ENCODE measurements around the gene TIGIT.

TIGIT gene

DNA sequence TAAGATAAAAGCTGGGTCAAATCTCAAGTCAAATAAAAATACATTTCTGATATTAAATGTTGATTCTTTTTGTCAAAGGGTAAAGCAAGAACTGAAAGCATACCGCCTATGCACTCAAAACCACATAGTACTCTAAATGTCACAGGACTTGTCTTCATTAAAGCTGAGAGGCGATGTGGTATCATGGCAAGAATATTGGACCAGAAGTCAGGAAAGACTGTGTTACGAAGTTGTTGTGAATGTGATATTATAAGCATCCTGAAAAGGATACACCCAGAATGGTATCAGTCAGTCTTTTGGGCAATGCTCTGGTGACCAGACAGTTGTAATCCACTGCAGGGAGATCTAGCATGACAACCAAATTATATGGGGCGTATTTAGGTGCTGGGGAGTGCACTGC is 33.8 kb downstream of the TIGIT start:
- no peak for DNase-seq (ENCODE audit: insufficient read length, low spot score)
- TF ChIP-seq, protein P1, sequence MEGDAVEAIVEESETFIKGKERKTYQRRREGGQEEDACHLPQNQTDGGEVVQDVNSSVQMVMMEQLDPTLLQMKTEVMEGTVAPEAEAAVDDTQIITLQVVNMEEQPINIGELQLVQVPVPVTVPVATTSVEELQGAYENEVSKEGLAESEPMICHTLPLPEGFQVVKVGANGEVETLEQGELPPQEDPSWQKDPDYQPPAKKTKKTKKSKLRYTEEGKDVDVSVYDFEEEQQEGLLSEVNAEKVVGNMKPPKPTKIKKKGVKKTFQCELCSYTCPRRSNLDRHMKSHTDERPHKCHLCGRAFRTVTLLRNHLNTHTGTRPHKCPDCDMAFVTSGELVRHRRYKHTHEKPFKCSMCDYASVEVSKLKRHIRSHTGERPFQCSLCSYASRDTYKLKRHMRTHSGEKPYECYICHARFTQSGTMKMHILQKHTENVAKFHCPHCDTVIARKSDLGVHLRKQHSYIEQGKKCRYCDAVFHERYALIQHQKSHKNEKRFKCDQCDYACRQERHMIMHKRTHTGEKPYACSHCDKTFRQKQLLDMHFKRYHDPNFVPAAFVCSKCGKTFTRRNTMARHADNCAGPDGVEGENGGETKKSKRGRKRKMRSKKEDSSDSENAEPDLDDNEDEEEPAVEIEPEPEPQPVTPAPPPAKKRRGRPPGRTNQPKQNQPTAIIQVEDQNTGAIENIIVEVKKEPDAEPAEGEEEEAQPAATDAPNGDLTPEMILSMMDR (IDR thresholded peaks at IDR 0.05; ENCODE audit: insufficient read depth, missing control alignments): no peak
- FAIRE-seq: no peak

DNA sequence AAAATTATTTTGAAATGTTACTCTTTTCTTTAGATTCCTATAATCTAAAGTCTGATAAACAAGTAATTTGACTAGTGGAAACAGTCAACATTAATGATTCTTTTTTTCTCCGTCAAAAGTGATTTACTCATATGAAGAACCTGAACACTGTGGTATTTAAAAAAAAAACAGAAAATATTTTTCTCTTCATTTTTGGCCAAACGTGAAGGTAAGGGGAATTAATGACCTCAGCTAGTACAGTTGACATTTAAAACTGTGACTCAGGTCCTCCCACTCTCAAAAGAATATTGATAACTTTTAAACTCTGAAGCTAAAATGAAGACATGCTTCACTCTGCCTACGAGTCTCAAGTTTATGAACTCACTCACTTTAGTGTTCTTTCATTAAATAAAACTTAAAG is 34.5 kb downstream of the TIGIT start:
- DNase-seq (ENCODE audit: insufficient read length, low spot score) (no peak), FAIRE-seq (no peak)
- TF ChIP-seq, protein P1 (IDR thresholded peaks at IDR 0.05; ENCODE audit: insufficient read depth, missing control alignments): no peak

DNA sequence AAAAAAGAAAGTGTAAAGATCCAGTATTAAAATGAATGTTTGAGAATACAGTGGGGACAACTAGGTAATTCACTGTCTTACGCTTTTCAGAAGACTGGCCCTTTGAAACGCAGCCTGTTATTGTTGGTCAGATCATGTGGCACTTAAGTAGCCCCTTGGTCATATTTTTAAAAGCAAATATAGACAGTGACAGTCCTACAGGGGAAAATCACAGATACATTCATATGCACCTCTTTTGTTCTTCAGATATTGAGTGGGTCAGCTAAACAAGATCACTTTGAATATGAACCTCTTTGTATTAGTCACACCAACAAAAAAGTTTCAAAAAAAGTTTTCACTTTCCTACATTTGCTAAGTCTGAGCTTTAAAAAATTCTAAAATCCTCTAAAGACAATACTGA is 36.0 kb downstream of the TIGIT start:
- DNase-seq (ENCODE audit: insufficient read length, low spot score): no peak

DNA sequence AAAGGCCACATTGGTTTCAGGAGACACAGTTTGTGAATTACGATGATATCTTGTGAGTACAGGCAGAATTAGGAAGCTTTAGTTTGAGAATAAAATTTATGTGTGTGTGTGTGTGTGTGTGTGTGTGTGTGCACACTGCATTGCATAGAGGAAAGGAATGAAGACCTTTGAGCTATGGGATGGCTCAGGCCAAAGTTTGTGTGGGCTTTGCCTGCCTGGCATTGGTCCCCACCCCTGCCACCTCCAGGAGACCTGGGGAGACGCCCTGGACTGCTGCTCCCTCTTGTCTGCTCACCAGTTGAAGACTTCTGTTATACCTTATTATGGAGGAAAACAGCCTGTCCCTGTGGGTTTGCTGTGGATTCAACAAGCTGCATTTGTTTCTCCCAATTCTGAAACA is 37.2 kb downstream of the TIGIT start:
- no peak for FAIRE-seq
- TF ChIP-seq, protein P1 (IDR thresholded peaks at IDR 0.05; ENCODE audit: insufficient read depth, missing control alignments): no peak
- no peak for DNase-seq (ENCODE audit: insufficient read length, low spot score)

More for the DNA sequence above, 36.0 kb downstream of the TIGIT start:
- TF ChIP-seq, protein P1 (IDR thresholded peaks at IDR 0.05; ENCODE audit: insufficient read depth, missing control alignments): no peak
- no peak for FAIRE-seq

DNA sequence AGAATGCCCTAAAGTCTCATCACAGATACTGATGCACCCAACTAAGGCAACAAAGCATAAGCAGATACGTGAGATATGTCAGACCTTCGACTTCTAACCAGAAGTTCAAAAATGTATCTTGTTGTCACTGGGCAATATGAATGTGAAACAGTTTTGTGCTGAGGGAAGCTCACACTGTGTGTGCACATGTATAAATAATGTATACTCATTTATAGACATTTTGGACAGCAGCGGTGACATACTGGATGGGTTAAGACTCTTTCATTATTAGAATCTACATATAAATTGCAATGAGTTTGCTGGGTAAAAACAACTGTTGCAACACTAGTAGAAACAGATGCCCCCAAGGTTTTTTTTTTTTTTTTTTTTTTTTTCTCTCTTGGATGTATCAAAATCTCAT is 37.9 kb downstream of the TIGIT start:
- DNase-seq (ENCODE audit: insufficient read length, low spot score) (no peak), FAIRE-seq (no peak)
- TF ChIP-seq, protein P1 (IDR thresholded peaks at IDR 0.05; ENCODE audit: insufficient read depth, missing control alignments): no peak

DNA sequence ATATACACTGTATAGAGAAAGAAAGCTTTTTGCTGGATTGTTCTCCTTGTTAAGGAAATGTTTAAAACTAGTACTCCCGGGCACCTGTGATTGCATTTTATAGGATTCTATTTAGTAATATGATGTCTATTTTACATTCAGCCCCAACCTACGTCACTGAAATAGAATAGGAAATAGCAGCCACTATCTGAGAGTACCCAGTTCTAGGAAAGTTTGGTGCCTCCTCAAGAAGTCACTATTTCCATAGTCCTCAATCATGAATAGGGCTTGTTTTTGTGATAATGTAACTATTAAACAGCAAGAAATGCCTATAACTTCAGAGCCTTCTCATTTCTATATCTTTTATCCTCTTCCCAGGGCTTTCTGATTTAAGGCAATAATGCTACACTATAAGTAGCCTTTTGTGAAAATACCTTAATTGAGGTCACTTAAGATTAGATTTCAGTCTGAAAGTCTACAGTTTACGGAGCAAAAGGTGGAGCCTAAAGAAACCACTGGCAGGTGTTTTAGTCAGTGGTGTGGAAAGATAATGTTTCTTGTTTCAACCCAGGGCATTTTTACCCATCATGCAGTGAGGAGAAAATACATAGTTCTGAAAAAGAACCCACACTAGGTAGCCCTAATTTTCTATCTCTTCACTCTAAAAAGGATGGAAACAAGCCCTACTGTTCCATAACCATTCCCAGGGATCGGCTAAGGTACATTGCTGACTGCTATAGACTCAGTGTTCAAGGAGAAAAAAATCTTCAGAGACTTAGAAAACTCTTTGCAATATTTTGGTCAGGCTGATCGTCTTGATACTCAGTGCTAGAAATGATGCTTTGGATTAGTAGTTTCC is 38.7 kb downstream of the TIGIT start:
- TF ChIP-seq, protein P1 (IDR thresholded peaks at IDR 0.05; ENCODE audit: insufficient read depth, missing control alignments): no peak
- no peak for FAIRE-seq
- no peak for DNase-seq (ENCODE audit: insufficient read length, low spot score)

DNA sequence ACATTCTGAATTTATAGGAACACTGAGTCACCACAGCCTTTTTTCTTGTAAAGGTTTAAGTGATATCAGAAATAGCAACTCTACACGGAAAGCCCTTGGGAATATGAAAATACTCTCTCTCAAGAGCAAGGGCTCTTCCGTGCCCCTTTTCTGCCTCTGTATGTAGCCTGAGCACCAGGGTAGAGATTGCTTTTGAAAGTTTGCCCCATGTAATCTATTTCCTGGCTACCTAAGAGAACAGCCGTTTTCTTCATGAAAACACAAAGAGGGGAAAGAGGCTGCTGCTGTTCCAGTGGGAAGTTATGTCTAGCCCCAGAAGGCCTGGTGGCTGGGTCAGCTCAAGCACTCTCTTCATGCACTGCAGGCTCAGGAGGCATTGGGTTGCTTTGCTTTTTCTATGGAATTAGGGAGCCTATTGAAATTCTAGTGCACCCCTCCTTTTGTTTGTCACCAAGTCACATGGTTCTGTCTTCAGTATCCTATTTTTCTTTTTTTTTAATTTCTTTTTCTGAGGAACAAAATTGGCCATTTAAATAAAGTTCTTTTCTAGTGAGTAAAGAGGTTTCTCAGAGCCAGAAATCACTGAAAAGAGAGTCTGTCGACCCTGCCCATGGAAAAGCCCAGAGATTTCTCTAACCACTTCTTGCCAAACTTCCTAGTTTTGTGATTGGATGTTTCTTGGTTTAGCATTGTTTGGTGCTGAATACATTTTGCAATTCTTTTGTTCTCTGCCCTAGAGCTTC is 39.5 kb downstream of the TIGIT start:
- DNase-seq (ENCODE audit: insufficient read length, low spot score) (no peak), FAIRE-seq (no peak)
- TF ChIP-seq, protein P1 (IDR thresholded peaks at IDR 0.05; ENCODE audit: insufficient read depth, missing control alignments): no peak
